Right cardiac atrium (tissue), 5 donors: Measurements from ENCODE around the gene BDKRB1. TPM values are rescaled to one million over a fixed set of nuclear protein-coding genes. Genes with fewer than 3 reads are reported as not detected.

Experiments used
- ATAC-seq, 2 donors: fragments of 200-7000 bp; cut with Tn5 transposase; one replicate each; pipeline versions ENCODE4 v1.8.0 to v1.9.1; 2020; ENCODE audit warnings: moderate library complexity in 2 of 2, mild to moderate bottlenecking in 1 of 2
- DNase-seq, 3 donors: peaks; one replicate each; pipeline ENCODE4 v3.0.0-alpha.2; 2020
- H3K27ac ChIP-seq: one replicate; pipeline ENCODE4 v1.5.1; 2013; ENCODE audit warnings: mild to moderate bottlenecking, low read length, control low read depth, moderate library complexity
- H3K27me3 ChIP-seq: one replicate; pipeline ENCODE4 v1.6.1; 2013; ENCODE audit not compliant: control insufficient read depth, insufficient read depth
- H3K4me1 ChIP-seq: one replicate; pipeline ENCODE4 v1.6.1; 2013; ENCODE audit warnings: low read length; ENCODE audit not compliant: control insufficient read depth, insufficient read depth
- H3K4me3 ChIP-seq: one replicate; pipeline ENCODE4 v1.5.1; 2013; ENCODE audit warnings: low read length, control low read depth
- H3K9me3 ChIP-seq: one replicate; pipeline ENCODE4 v1.6.1; 2013; ENCODE audit warnings: low read length; ENCODE audit not compliant: control insufficient read depth
- WGBS: extraction: QIAGEN DNeasy Blood & Tissue Kit; methylation state at CpG from one replicate; pipeline ENCODE4 v1.1.7; 2013; 5-methylcytosine and 5-hydroxymethylcytosine counted together
- intact Hi-C, 4 donors: fragments of 100-400 bp; cut with DNase I; formaldehyde crosslinking; loops; one replicate each; pipeline versions ENCODE4 v1.11.0 to v1.14.0; 2022 to 2023
- long read RNA-seq, 4 donors: library from polyadenylated mRNA; unstranded; transcript quantifications; one replicate each; pipeline ENCODE4 v2.0.0, GENCODE V29; 2020 to 2021
- polyA plus RNA-seq: library from polyadenylated mRNA; stranded (reverse); fragments of 200-250 nt; gene quantifications from one replicate; pipeline ENCODE4 v1.2.3, GENCODE V29; 2013
- total RNA-seq, 4 donors: library from RNA; stranded (reverse); fragmentation: NEBNext Ultra II Directional; extraction: Animal tissue kit (Norgen Biotek cat#: 25700); gene quantifications; one replicate each; pipeline ENCODE4 v1.2.1, GENCODE V29; 2021
- donor health status: healthy with polysubstance abuse.
- donor health status: DM: no; HTN: yes; CAD: no.
- donor health status: DM: no; HTN: no; CAD: no.
- donor health status: DM: no; HTN: yes; CAD: no; lungs with severe emphysema.
- donor health status: DM: yes; HTN: yes; CAD: no.

BDKRB1 gene
- total RNA-seq = not detected
- polyA plus RNA-seq = 0.18 TPM
- long read RNA-seq, donor 1 = 0 reads
- long read RNA-seq, donor 2 = 0 reads
- long read RNA-seq, donor 3 = 0 reads
- long read RNA-seq, donor 4 = 0 reads

GRCh38 chr14:96255501-96256366 is at the start of gene BDKRB1:
Gene BDKRB1 (plus strand): TSS chr14:96256210. CDS start chr14:96263683, 7,473 bp downstream.
- ATAC-seq (no peak), DNase-seq (no peak)
- WGBS = 58% methylated on average over 12 of the region's 12 CpGs
- Histone ChIP-seq H3K4me3 (no peak within 1 kb of the TSS), H3K27me3 (no peaks in the 10 kb centered on the region), H3K9me3 (no peaks in the 10 kb centered on the region), H3K27ac (no peak within 1 kb of the TSS), H3K4me1 (no peaks in the 10 kb centered on the region)
- intact Hi-C loops = no loop called here

GRCh38 chr14:96206461-96206860 is 49.5 kb upstream of the BDKRB1 start:
- Histone ChIP-seq H3K4me1 (no peaks in the 10 kb centered on the region), H3K27ac (no peak overlapping the region), H3K9me3 (no peaks in the 10 kb centered on the region), H3K27me3 (no peaks in the 10 kb centered on the region), H3K4me3 (no peak overlapping the region)
- no peak for DNase-seq
- no peak for ATAC-seq
- intact Hi-C loops = no loop called here
- 70% methylated on average over 8 of the region's 8 CpGs for WGBS

GRCh38 chr14:96207686-96208085 is 48.3 kb upstream of the BDKRB1 start:
- Histone ChIP-seq H3K27me3 (no peaks in the 10 kb centered on the region), H3K27ac (no peak overlapping the region), H3K4me1 (no peaks in the 10 kb centered on the region), H3K4me3 (no peak overlapping the region), H3K9me3 (no peaks in the 10 kb centered on the region)
- DNase-seq = no peak
- WGBS = 90% methylated on average over 5 of the region's 5 CpGs
- intact Hi-C loops = no loop called here
- no peak for ATAC-seq

DNA sequence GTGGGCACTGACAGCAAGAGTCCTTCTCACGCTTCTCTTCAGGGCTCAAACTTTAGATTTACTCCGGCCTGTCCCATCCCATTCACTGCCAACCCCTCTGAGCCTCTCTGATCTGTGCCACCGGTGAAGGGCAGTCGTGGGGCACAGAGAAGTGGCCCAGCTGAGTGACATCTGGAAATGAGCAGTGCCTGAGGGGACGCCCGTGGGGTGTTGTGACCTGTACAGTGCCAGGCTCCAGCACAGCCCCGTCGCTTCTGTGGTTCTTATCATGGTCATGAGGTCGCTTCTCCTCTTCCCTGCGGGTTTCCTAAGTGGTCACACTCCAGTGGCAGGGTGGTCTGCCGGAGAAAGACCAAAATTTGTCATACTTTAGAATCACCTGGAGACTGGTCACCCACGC is 47.3 kb upstream of the BDKRB1 start:
- no peak overlapping the region for H3K27ac ChIP-seq

DNA sequence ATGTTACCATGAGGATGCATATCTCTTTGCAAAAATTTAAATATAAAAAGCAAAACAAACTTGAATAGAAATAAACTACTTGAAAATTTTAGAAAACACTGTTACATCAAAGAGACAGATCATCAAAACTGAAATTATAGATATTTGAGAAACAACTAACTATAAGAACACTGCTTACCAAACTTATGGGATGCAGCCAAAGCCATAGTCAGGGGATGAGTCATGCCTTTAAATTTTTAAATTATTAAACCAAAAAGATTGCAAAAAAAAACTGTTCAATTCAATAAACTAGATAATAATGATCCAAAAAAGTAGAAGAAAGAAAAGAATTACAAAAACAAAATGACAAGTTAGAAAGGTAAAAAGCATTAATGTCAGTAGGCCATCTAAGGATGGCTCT is 43.9 kb upstream of the BDKRB1 start:
- ATAC-seq = no peak
- DNase-seq = no peak
- no peak overlapping the region for H3K27ac ChIP-seq
- no peaks in the 10 kb centered on the region for H3K27me3 ChIP-seq
- intact Hi-C loops = no loop called here
- H3K4me1 ChIP-seq = no peaks in the 10 kb centered on the region
- no peak overlapping the region for H3K4me3 ChIP-seq
- no peaks in the 10 kb centered on the region for H3K9me3 ChIP-seq

More for the DNA sequence above, 47.3 kb upstream of the BDKRB1 start:
- Histone ChIP-seq H3K9me3 (no peaks in the 10 kb centered on the region), H3K4me3 (no peak overlapping the region), H3K27me3 (no peaks in the 10 kb centered on the region), H3K4me1 (no peaks in the 10 kb centered on the region)
- no peak for DNase-seq
- intact Hi-C loops = no loop called here
- no peak for ATAC-seq
- 81% methylated on average over 12 of the region's 12 CpGs for WGBS

GRCh38 chr14:96212896-96213295 is 43.1 kb upstream of the BDKRB1 start:
- Histone ChIP-seq H3K4me1 (no peaks in the 10 kb centered on the region), H3K4me3 (no peak overlapping the region), H3K27me3 (no peaks in the 10 kb centered on the region), H3K27ac (no peak overlapping the region), H3K9me3 (no peaks in the 10 kb centered on the region)
- intact Hi-C loops = no loop called here
- WGBS = 94% methylated on average over 4 of the region's 4 CpGs
- ATAC-seq (no peak), DNase-seq (no peak)

DNA sequence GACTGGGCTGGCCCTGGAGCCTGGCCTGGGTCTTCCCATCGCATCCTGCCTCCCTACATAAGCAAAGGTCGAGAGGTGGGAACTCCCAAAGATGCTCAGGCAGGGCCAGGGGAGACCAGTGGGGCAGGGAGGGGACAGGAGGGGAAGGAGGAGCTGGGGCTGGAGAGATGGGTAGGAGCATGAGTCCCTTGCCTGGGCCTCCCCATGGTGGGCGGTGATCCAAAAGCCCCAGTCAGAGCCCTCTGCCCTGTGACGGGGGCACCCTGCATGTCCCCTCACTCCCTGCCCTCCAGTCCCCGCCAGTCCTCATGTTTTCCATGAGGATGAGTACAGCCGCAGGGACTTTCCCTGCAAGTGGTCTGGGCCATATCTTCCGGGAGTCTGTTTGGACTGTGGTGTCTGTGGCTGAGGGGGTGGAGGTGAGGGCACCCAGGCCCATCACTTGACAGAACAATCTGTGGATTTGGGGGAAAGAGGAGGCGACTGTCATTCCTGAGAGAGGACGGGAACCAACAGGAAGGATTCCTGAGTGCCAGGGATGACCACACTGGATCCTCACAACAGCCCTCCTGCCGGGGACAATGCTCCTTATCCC is 42.0 kb upstream of the BDKRB1 start:
- ATAC-seq (no peak), DNase-seq (no peak)
- Histone ChIP-seq H3K4me1 (no peaks in the 10 kb centered on the region), H3K4me3 (no peak overlapping the region), H3K27me3 (no peaks in the 10 kb centered on the region), H3K27ac (no peak overlapping the region), H3K9me3 (no peaks in the 10 kb centered on the region)
- 80% methylated on average over 10 of the region's 10 CpGs for WGBS
- intact Hi-C loops = no loop called here

- DNase-seq (no peak), ATAC-seq (no peak)
- no peaks in the 10 kb centered on the region for H3K4me1 ChIP-seq
- intact Hi-C loops = no loop called here
- no peak overlapping the region for H3K27ac ChIP-seq
- no peaks in the 10 kb centered on the region for H3K9me3 ChIP-seq
- WGBS = 82% methylated on average over 4 of the region's 4 CpGs
- H3K4me3 ChIP-seq = no peak overlapping the region
- H3K27me3 ChIP-seq = no peaks in the 10 kb centered on the region
Observed at GRCh38 chr14:96214793-96215192, 41.2 kb upstream of the BDKRB1 start.

GRCh38 chr14:96215452-96216244 is 40.4 kb upstream of the BDKRB1 start:
- intact Hi-C loops = no loop called here
- WGBS = 75% methylated on average over 7 of the region's 7 CpGs
- no peaks in the 10 kb centered on the region for H3K4me1 ChIP-seq
- H3K27me3 ChIP-seq = no peaks in the 10 kb centered on the region
- no peaks in the 10 kb centered on the region for H3K9me3 ChIP-seq
- H3K4me3 ChIP-seq = no peak overlapping the region
- no peak for ATAC-seq
- no peak overlapping the region for H3K27ac ChIP-seq
- DNase-seq = no peak

GRCh38 chr14:96216627-96217026 is 39.4 kb upstream of the BDKRB1 start:
- Histone ChIP-seq H3K4me1 (no peaks in the 10 kb centered on the region), H3K4me3 (no peak overlapping the region), H3K9me3 (no peaks in the 10 kb centered on the region), H3K27ac (no peak overlapping the region), H3K27me3 (no peaks in the 10 kb centered on the region)
- ATAC-seq (no peak), DNase-seq (no peak)
- intact Hi-C loops = no loop called here
- WGBS = 84% methylated on average over 1 of the region's 1 CpG

- Histone ChIP-seq H3K27ac (no peak overlapping the region), H3K9me3 (no peaks in the 10 kb centered on the region), H3K4me3 (no peak overlapping the region), H3K27me3 (no peaks in the 10 kb centered on the region), H3K4me1 (no peaks in the 10 kb centered on the region)
- ATAC-seq (no peak), DNase-seq (no peak)
- 79% methylated on average over 8 of the region's 8 CpGs for WGBS
- intact Hi-C loops = no loop called here
Observed at GRCh38 chr14:96217376-96217913, 38.6 kb upstream of the BDKRB1 start.
